Activated T-helper 9 cell treated with anti-CD3 and anti-CD28 coated beads, Interleukin-2, amount 50 U/mL, for 16 hours (primary cell): ENCODE data around the gene LRRC45.

Source experiments
- DNase-seq: peaks from one replicate; pipeline ENCODE4 v3.0.0-alpha.2; 2020; ENCODE audit warnings: low read depth

Gene LRRC45

DNA sequence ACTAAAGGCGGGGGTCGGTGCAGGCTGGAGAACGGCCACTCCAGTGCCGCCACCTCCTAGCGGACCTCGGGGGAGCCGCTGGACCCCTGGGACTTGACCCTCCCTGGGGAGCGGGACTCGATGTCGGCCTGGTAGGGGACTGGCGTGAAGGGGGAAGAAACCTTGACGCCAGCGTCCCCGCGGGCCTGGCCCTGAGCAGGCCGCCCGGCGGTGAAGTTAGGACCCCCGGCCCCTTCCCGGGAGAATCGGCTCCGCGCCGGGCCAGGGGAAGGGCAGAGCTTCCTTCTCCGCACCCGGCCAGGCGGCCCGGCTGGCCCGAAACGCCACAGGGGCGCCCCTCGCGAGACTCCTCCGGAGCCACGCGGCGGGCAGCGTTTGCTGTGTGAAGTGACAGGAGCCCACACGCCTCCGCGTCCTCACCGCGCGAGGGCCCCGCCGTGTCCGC is 42.1 kb downstream of the LRRC45 start:
- peak; percentile 30 for DNase-seq

GRCh38 chr17:82065638-82066303 is 42.7 kb downstream of the LRRC45 start, which contains the start of gene DUS1L:
Gene DUS1L, minus strand, starts transcription at chr17:82065804. Its CDS starts 745 bp downstream, at chr17:82065059.
- peak; percentile 64 for DNase-seq

DNA sequence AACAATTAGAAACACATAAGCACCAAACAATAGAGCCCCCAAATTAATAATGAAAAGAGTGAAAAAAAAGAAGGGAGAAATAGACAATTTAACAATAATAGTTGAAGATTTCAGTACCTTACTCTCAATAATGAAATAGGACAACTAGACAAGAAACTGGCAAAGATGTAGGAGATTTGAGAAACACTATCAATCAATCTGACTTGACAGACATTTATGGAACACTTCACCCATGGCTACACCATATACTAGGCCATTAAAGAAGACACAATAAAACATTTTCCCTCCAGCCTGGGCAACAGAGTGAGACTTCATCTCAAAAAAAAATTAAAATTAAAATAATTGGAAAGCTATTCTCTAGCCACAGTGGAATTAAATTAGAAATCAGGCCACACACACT is 47.5 kb downstream of the LRRC45 start:
- no peak for DNase-seq

DNA sequence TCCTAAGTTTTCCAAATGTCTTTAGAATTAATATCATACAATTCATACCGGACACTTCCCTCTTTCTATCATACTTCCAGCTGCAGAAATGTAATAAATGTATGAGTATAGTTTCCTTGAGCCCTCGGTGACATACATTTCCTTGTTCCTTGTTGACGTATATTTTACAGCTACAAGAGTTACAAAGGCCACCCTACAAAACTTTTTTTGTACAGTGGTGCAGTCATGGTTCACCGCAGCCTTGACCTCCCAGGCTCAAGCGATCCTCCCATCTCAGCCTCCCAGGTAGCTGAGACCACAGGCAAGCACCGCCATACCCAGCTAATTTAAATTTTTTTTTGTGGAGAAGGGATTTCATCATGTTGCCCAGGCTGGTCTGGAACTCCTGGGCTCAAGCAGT is 49.7 kb downstream of the LRRC45 start:
- DNase-seq: no peak

DNA sequence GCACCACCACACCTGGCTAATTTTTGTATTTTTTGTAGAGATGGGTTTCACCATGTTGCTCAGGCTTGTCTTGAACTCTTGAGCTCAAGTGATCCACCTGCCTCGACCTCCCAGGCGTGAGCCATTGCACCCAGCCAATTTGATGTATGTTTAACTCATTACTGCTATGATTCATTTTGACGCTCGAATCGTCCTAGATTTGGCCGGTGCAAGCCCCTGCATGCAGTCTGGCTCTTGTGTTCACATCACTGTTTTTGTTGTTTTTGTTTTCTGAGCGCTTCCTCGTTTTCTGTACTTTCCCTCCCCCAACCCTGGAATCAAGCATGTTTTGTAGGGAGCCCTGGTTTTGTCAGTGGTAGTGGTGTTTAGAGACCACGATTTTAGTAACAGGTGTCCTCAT is 50.3 kb downstream of the LRRC45 start:
- DNase-seq: no peak

DNA sequence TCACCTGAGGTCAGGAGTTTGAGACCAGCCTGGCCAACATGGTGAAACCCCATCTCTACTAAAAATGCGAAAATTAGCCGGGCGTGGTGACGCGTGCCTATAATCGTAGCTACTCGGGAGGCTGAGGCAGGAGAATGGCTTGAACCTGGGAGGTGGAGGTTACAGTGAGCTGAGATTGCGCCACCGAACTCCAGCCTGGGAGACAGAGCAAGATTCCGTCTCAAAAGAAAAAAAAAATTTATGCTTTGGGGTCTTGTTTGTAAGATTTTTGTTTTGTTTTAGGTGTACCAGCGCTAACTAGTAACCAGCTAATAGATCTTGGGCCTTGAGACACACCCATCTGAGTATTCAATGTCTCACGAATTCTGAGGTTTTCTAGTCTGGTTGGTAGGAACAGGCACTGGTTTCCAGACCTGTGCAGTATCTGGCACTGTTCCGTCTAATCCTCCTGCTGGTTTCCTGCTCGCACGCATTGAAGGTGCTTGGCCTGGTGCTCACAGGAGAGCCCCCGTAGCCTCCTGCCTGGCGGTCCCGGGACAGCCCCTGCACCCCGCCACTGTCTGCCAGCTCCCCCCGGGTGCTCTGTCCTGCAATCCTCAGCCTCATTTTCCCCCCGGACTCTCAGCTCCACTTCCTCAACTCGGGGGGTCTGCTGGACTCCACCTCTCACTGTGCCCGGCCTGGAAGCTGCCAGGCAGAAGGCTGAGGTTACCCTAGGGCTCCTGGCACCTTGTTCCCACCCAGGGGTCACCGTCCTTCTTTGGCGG is 53.1 kb downstream of the LRRC45 start:
- DNase-seq: no peak

DNA sequence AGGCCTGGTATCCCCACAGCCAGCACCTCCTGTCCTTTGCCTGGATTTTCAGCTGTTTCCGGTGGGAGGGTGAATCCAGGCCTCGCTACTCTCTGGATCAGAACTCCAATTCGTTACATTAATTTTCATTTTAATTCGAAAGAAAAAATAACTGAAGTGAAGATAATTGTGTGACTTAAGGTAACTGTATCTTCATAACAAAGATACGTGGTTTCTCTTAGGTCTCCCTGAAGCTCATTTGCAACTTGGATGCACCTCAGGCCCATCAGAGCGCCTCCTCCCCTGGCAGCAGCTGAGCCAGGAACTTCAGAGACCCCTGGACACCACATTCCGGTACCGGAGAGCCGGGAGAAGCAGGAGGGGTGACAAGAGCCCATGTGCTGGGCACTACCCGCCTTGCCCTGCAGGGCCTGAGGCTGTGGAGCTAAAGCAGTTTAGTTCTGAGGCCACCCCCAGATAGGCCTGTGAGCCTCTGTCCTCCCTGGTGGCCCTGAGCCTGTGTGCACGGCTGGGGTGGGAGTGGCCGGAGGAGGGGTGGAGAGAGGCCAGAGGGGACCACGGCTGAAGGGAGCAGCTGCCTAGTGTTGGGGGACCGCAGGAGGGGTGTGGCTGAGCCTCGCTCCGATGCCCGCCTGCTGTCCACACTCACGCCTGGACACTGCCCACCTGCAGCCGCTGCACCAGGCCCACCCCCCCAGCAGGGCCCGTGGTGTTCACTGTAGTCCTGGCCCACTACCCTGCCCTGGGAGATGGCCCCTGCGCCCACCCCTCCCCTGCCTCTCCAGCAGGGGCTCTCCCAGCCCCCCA is 53.9 kb downstream of the LRRC45 start:
- DNase-seq: no peak

DNA sequence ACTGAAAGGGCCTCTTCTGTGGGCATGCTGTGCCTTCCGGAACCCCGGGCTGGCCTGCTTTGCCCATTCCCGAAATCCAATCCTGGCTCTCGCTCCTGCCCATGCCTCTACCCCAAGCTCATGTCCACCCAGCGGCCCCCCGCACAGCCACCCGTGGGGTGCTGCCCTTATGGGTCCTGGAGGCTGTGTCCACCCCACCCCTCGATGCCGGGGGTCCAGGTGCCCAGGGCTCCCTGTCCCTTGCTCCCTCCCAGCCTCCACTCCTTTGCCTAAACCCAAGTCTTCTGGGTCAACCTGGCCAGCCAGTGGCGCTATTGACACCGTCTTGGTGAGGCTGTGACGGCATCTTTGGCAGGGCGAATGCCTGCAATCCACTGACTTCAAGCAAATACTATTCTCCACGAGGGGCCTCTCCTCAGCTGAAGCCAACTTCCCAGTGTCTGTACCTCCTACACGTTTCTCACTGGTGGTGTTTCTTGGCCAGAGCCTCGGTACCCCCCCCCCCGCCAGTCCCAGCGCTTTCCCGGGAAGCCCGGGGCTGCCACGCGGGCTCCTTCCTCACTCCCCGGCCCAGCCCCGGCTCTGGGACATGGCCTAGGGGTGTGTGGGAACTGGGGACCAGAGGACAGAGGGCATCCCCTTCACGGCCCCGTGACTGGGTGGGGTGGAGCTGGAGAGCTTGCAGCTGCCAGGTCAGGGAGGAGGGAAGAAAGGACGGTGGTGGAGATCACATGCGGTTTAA is 54.7 kb downstream of the LRRC45 start:
- no peak for DNase-seq

DNA sequence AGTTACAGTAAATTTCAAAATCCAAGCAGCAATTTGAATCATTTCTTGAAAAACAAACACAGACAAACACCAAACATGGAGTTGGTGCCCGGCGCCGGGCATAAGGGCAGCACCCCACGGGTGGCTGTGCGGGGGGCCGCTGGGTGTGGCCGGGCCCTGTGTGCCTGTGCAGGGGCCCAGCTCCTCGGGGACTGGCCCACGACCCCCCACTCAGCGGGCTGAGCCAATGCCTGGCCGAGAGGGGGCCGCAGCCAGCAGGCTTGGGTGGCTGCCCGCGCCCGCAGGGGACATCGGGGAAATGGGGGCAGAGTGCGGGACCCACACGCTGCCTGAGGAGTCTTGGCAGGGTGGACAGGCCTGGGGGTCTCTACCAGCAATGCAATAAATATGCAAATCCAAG is 55.3 kb downstream of the LRRC45 start:
- DNase-seq: no peak

DNA sequence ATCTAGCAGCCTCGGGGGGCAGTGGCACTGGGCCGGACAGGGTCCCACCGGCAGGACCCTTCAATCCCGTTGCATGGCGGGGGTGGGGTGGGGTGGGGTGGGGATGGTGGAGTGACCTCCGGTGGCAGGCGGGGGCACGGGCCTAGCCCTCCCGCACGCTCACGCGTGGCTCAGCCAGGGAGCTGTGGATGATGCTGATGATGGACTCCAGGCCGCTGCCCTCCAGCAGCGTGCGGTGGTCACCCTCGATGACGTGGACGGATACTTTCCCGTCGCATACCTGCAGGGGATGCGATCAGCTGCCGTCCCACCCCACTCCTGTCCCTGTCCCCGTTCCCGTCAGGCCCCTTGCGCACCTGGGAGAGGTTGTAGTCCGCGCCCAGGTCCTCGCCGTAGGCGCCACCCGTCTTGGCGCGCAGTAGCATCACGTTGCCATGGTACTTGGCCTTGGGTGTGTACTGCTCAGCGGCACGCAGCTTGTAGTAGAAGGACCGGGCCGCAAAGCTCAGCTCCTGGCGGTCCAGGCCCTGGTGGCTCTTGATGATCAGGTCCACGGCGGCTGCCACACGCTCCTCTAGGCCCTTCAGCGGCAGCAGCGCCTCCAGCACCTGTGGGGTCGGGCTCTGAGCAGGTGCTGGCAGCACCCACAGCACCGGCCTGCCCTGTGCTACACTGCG is 56.0 kb downstream of the LRRC45 start:
- DNase-seq: no peak

DNA sequence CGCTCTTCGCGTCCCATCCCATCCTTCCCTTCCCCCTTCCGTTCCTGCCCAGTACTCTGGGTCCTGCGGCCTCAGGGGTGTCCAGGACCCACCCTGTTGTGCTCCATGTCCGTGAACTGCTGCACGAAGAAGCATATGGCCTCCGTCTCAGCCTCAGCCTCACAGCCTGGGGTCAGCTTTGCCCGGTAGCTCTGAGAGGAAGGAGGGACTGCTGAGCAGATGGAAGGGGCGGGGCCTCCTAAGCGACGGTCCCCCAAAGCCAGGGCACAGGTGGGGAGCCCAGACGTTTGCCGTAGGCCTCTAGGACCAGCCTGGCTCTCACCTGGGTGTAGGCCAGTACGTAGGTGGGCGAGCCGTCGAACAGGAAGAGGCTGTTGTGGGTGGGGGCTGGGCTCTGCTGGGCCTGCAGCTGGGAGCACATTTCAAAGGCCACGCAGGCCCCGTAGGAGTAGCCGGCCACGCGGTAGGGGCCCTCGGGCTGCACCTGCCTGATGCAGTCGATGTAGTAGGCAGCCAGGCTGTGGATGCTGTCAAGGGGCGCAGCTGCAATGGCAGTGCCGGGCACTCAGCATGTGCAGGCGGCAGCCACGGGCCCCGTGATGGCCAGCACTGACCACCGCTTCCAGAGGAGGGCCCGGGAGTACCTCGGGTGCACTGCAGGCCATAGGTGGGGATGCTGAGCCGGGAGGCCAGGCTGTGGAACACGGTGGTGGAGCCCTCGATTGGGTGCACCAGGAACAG is 57.1 kb downstream of the LRRC45 start:
- no peak for DNase-seq
